Neutrophil (primary cell): ENCODE results near the gene GABBR1.

Experiments used
- H3K27ac ChIP-seq: fragments of 200-600 bp; sonication (generic); 2 replicates; pipeline ENCODE4 v1.5.1; 2016; ENCODE audit warnings: mild to moderate bottlenecking, moderate library complexity
- H3K27me3 ChIP-seq: fragments of 200-600 bp; sonication (generic); 2 replicates; pipeline ENCODE4 v1.6.0; 2016; ENCODE audit warnings: mild to moderate bottlenecking
- H3K36me3 ChIP-seq: fragments of 200-600 bp; sonication (generic); 2 replicates; pipeline ENCODE4 v1.5.1; 2017
- H3K4me1 ChIP-seq, 2 experiments: fragments of 200-600 bp in 1 of 2; sonication (generic) in 1 of 2; 1 replicate in 1 of 2; 2 replicates in 1 of 2; pipeline versions ENCODE4 v1.5.1 to v1.6.1; 2013 to 2016; ENCODE audit warnings: low read depth in 1 of 2, low read length in 1 of 2, mild to moderate bottlenecking in 1 of 2, moderate library complexity in 1 of 2; ENCODE audit not compliant: control insufficient read depth in 1 of 2, insufficient read depth in 1 of 2
- H3K4me3 ChIP-seq, 2 experiments: fragments of 200-600 bp in 1 of 2; sonication (generic) in 1 of 2; 1 replicate in 1 of 2; 2 replicates in 1 of 2; pipeline ENCODE4 v1.5.1; 2013 to 2016; ENCODE audit warnings: low read depth in 1 of 2, low read length in 1 of 2, mild to moderate bottlenecking in 1 of 2, moderate library complexity in 1 of 2
- H3K9me3 ChIP-seq: fragments of 200-600 bp; sonication (generic); 2 replicates; pipeline ENCODE4 v1.5.1; 2016
- CTCF ChIP-seq: fragments of 200-600 bp; sonication (generic); IDR thresholded peaks from 2 replicates; pipeline ENCODE4 v1.5.1; 2016; ENCODE audit warnings: antibody characterized with exemption

The GABBR1 gene

GRCh38 chr6:29624520-29624961, 8.4 kb downstream of the GABBR1 start:
- H3K27me3 ChIP-seq, result peaks cover 30% of the 10 kb centered on the region
- peaks cover 75 to 82% of the 10 kb centered on the region in 2 experiments for H3K4me1 ChIP-seq
- no peak overlapping the region for H3K4me3 ChIP-seq
- no peak for TF ChIP-seq CTCF
- peak overlapping the region; percentile 69 for H3K27ac ChIP-seq
- H3K36me3 ChIP-seq, result peaks cover 8% of the 10 kb centered on the region
- H3K9me3 ChIP-seq, result no peaks in the 10 kb centered on the region

GRCh38 chr6:29620630-29621029, 12.4 kb downstream of the GABBR1 start:
- Histone ChIP-seq H3K27me3 (no peaks in the 10 kb centered on the region), H3K4me3 (no peak overlapping the region), H3K27ac (peak overlapping the region; percentile 63), H3K4me1 (peaks cover 54 to 56% of the 10 kb centered on the region in 2 experiments), H3K36me3 (peaks cover 29% of the 10 kb centered on the region), H3K9me3 (no peaks in the 10 kb centered on the region)
- no peak for TF ChIP-seq CTCF

DNA sequence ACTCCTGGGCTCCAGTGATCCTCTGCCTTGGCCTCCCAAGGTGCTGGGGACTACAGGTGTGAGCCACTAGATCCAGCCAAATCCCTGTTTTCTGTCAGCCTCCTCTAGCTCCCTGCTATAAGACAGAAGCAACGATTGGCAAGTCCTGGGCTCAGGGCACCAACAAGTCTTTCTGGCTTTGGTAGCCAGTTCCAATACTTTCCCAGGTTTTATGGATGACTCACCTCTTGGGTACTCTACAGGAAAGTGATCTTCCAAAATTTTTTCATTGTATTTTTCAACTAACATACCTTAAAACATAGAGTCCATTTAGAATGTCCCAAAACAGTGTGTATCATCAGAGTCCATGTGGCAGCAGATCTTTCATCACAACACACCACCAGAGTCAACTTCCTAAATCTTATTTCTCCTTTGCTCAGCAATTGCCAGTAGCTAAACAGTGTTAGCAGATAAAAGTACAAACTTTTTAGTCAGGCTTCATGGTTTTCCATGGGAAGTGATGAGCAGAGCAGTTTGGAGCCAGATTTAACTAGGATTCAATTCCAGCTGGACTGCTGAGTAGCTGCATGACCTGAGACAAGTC, 13.3 kb downstream of the GABBR1 start:
- H3K36me3 ChIP-seq, result peaks cover 35% of the 10 kb centered on the region
- H3K9me3 ChIP-seq, result no peaks in the 10 kb centered on the region
- no peaks in the 10 kb centered on the region for H3K27me3 ChIP-seq
- peak overlapping the region; percentile 63 for H3K27ac ChIP-seq
- no peak overlapping the region for H3K4me3 ChIP-seq
- TF ChIP-seq CTCF, result no peak
- H3K4me1 ChIP-seq, result peaks cover 45 to 46% of the 10 kb centered on the region in 2 experiments

- H3K27me3 ChIP-seq, result no peaks in the 10 kb centered on the region
- H3K4me1 ChIP-seq, result peaks cover 28 to 29% of the 10 kb centered on the region in 2 experiments
- H3K36me3 ChIP-seq, result peaks cover 52% of the 10 kb centered on the region
- H3K4me3 ChIP-seq, result no peak overlapping the region
- no peaks in the 10 kb centered on the region for H3K9me3 ChIP-seq
- TF ChIP-seq CTCF, result no peak
- no peak overlapping the region for H3K27ac ChIP-seq
These were observed 15.0 kb downstream of the GABBR1 start for GRCh38 chr6:29617782-29618554.

- no peak for TF ChIP-seq CTCF
- H3K9me3 ChIP-seq, result no peaks in the 10 kb centered on the region
- H3K27ac ChIP-seq, result no peak overlapping the region
- H3K36me3 ChIP-seq, result peaks cover 82% of the 10 kb centered on the region
- H3K4me3 ChIP-seq, result no peak overlapping the region
- no peaks in the 10 kb centered on the region for H3K27me3 ChIP-seq
- H3K4me1 ChIP-seq, result no peaks in the 10 kb centered on the region
These were observed 21.6 kb downstream of the GABBR1 start for GRCh38 chr6:29611426-29611825.
